ENCODE data around the gene AGPAT4. TPM values are rescaled to one million over a fixed set of nuclear protein-coding genes. Genes with fewer than 3 reads are reported as not detected.

Gene AGPAT4
- total RNA-seq, 2 donors from 2014 or later = 12.8 to 14.0 TPM

DNA sequence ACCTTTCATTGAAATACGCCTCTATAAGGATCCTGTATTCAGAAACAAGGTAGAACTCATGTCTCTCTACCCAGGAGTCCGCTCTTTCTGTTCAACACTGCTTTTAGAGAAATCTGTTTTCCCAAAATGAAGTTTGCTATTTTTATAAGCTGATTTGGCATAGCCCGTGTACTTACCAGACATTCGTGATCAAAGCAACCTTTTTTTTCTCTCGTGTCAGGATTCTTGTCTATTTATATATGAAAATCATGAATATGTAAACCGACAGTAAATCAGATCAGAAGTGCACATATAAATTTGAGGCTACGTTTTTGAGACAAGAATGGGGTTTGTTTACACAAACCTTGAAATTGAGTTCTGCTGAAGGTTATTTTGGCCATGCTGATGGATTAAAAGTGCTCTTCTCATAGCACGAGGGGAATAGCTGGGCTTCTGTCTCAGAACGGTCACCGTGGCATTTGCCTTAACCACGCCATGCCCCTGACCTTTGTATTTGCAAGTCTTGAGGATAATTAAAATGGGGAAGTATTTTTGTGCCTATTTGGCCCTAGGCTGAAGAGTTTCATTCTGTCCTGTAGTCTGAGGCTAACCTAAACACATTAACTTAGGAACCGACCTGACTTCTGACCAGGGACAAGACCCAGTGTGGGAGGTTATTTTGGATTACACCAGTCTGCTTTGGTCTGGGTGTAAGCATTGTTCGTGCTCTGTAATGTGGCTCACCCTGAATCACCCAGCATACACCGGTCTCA, 163.7 kb downstream of the AGPAT4 start:
- no peak for DNase-seq (ENCODE audit: low spot score)
- intact Hi-C loops (cut with DNase I) = no loop called here

DNA sequence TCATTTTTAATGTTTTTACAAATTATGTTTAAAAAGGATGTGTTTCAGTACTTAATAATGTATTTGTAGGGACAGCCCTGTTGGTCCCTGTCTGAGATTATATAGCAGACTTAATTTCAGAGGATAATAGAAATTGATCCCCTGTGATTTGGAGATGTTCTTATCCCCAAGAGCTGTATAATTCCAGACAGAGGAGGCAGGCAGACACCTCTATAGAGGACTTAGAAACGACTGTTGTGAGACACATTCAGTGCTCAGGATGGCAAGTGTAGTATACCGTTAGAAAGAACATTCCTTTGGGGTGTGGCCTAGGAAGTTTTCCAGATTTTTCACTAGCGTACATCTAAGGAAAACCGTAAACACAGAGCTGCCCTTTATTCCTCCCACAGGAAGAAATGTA, 164.5 kb downstream of the AGPAT4 start:
- intact Hi-C loops (cut with DNase I) = no loop called here
- DNase-seq (ENCODE audit: low spot score) = no peak

DNA sequence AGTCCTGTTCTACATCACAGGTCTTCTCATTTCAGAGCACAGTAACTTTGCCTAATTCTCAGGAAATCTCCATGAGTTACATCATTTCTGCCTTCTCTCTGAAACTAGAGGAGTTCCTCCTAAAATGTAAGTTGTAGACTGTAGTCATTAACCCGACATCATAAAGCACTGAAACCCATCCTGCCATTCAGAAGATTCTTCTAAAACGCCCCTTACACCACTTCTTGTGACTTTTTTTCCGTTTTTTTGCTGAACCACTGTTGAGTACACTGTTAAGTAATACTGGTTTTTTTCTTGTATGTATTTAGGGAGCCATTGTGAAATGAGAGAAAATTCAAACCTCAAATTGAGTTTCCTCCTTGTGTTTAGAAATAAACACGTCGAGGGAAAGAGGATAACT, 164.9 kb downstream of the AGPAT4 start:
- no peak for DNase-seq (ENCODE audit: low spot score)
- intact Hi-C loops (cut with DNase I) = no loop called here

DNA sequence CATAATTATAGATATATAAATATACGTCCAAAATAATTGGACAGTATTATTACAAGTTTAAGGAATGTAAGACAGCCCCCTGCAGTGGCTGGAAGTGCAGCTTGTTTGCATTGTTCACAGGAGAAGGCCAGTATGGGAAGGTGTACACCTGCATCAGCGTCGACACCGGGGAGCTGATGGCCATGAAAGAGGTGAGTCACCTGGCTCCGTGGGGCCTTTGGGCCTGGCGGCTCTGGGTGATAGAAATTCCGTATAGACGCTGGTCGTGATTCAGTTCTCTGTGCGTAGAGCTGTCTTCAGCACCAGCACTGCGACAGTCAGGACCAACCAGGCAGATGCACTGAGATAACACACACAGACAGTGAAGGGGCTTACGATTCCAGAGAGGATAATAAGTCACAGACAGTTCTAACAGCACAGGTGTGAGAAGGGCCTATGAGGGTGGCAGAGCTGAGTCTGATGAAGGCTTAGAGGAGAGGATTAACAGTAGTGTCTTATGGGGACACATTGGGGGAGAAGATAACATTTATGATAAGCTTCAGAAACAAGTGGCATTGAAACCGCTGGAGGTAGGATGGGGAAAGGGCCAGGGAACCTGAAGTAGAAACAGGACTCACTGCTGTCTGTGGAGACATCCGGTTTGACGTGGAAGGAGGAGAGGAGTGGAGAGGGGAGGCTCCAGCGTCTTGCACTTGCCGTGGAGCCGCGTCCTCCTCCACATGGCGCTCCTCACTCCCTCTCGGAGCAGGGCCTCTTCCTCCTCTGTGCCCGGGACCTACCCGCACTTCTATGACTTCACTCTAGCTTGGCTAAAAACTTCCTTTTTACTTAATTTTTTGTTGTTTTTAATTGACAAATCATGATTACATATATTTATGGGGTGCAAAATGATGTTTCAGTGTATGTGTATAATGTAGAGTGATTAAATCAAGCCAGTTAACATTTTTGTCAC, 165.8 kb downstream of the AGPAT4 start:
- intact Hi-C loops (cut with DNase I) = no loop called here
- DNase-seq (ENCODE audit: low spot score) = no peak

DNA sequence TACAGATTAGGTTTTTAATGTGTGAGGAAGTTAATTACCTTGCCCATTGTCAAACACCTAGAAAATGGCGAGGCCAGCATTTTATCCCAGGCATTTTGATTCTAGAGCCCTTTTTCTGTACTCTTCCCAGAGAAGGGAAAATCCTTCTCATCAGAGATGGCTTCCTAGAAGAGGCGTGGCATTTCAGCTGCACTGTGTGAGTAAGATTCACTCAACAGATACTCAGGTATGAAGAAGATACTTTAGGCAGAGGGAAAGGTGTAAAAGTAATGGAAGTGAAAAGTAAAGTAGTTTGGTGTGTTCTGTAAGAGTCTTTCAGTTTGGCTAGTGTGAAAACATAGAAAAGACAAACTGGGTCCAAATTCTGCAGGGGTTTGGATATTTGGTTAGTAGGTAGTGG, 168.5 kb downstream of the AGPAT4 start:
- intact Hi-C loops (cut with DNase I) = no loop called here
- no peak for DNase-seq (ENCODE audit: low spot score)

DNA sequence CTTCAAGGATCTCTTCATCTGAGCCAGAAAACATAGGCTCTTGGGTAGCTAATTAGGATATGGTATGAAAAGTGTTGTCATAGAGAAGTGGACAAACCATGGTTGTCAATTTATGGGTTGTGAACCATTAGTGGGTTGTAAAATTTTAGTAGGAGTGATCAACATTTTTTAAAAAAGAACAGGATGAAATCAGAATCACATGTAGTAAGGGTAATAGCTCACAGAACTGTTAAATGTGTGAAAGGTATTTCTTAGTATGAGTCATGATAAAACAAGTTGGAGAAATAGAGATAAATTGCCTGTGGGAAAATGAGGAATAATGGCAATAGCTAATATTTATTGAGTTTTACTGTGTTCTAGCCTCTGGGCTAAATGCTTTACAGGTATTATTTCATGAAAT, 168.9 kb downstream of the AGPAT4 start:
- intact Hi-C loops (cut with DNase I) = no loop called here
- DNase-seq (ENCODE audit: low spot score) = no peak

DNA sequence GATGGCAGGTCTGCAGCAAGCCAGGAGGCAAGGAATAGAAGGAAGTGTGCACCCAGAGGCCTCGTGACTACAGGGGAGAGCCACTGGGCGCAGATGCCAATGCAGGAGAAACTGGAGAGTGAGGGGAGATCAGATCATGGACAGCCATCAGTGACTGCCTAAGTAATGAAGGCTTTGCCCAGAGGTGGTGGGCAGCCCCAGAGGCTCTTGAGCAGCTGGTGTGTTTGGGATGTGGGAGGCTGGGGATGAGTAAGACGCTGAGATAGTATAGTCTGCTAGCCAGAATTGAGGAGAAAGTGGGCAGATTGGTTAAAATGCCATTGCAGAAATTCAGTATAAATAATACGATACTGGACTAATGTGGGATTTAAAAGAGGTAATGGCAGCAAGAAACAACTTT, 170.4 kb downstream of the AGPAT4 start:
- intact Hi-C loops (cut with DNase I) = no loop called here
- no peak for DNase-seq (ENCODE audit: low spot score)

DNA sequence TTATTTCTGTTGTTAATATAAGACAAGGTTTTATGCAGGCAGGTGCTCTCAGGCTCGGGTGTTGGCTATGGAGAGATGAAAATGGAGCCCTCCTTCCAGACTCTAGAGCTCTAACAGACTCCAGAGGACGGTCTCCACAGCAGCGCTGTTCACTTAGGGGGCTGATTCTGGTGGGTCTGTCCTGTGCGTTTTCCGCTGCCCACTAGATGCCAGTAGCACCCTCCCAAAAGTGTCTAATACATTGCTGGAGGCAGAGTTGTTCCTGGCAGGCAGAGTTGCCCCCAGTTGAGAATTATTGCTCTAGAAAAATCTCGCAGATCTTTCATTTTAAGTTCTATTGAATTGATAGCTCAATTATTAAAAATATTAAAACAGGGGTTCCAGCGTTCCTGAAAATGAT, 172.3 kb downstream of the AGPAT4 start:
- intact Hi-C loops (cut with DNase I) = no loop called here
- DNase-seq (ENCODE audit: low spot score) = no peak

DNA sequence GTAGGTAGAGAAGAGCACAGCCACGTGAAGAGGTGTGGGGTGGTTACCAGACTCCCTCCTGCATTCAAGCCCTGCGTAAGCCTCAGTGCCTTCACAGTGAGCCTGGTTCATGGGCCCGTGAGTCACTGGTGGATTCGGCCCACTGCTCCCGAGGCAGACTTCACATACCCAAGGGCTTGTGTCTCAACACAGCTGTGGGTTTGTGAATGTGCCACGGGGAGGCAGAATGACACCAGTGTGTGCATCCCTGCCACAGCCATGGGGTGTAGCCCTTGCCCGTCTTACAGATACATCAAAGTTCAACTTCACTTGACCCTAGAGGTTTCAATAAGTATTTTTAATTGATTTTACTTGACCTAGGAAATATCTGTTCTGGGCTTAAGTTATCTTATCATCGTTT, 173.8 kb downstream of the AGPAT4 start:
- DNase-seq (ENCODE audit: low spot score) = no peak
- intact Hi-C loops (cut with DNase I) = no loop called here

DNA sequence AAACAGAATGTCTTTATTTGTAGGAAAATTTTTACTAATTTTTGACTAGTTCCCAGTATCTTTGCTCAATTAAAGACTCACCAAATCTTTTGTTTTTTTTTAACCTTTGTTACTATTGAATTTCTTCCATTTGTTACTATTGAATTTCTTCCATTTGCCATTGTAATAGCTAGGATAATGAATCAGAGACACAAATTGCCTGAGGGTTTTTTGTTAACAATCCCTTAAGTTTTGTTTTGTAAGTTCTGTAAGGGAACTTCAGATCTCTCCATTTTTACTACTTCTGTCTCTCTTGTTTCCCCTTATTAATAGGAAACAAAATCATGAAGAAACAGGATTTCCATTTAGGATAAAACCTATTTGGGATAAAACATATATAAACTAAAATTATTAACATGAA, 177.9 kb downstream of the AGPAT4 start:
- intact Hi-C loops (cut with DNase I) = no loop called here
- DNase-seq (ENCODE audit: low spot score) = no peak

DNA sequence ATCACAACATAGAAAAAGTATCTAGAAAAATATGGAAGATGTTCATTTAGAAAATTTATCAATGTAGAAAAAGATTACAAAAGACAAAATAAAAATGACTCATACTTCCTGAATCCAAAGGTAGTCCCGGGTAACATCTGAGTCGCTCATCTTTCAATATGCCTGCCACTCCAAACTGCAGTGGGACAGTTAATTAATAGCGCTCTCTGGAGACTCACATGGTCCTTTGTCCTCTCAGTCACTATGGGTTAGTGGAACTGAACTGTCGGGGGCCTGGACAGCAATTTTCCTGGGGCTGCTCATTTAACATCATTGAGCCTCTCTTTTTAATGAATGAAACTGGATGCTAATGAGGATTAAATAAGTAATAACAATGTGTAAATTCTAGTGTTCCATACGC, 178.9 kb downstream of the AGPAT4 start:
- intact Hi-C loops (cut with DNase I) = no loop called here
- no peak for DNase-seq (ENCODE audit: low spot score)

DNA sequence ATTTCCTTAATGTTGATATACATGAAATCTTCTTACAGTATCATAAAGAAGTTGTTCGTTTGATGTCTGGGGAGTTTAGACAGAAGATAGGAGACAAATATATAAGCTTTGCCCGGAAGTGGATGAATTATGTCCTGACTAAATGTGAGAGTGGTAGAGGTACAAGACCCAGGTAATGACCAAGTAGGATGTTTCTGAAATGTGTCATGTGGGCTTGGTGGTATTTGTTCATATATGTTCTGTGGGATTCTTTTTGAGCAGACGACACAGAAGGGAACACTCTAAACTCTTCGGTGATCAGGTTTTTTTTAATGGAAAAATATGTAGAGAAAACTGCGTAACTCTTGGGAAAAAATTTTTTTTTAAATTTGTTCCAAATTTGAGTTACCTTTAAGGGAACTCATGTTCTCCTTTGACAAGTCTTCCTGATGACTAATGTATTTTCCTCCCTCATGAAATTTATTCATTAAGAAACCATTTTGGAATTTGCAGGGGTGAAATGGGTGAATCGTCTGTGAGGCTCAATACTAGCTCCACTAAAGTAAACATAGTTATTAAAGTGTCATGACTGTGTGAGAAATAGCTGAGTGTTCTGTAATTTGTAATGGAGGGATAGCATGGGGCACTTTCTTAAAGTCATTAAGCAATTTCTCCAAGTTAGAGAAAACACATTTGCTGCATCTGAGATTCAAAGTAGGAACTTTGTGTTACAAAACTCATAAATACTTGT, 181.7 kb downstream of the AGPAT4 start:
- intact Hi-C loops (cut with DNase I) = no loop called here
- no peak for DNase-seq (ENCODE audit: low spot score)

DNA sequence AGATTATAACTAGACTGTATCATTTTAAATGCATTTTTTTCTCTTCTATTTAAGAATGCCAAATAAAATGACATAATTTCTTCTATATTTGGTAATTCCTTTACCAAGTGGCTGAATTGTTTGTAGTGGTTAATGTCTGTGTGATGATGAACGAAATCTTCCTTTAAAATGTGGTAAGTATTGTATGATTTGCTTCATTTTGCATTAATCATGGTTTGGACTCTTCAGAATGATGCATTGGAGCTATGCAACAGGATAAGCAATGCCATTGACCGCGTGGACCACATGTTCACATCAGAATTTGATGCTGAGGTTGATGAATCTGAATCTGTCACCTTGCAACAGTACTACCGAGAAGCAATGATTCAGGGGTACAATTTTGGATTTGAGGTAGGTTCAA, 182.7 kb downstream of the AGPAT4 start:
- intact Hi-C loops (cut with DNase I) = no loop called here
- no peak for DNase-seq (ENCODE audit: low spot score)

DNA sequence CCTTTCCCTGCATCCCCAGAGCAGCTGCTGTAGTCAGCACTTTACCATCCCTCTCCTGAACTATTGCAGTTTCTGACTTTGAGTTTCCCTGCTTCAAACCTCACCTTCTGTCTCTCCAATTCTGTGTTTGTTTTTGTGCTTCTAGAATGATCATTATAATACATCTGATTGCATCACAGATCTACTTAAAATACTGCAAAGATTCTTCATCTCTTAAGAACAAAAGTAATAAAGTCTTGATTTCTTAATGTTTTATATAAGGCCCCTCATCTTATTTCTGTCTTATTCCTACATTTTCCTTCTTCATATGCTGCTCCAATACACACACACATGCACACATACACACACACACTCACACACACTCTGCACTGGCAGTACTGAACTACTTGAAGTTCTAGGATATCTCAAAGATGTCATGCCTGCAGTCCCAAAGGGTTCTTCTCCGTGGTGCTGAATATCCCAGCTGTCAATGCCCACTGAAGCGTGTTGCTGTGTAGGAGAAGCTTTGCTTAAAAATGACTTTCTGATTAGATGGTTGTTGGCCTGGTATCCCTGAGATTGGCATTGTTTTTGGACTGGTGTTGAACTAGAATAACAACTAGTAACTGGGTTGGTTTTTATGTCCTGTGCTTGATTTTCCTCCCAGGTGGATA, 185.1 kb downstream of the AGPAT4 start:
- no peak for DNase-seq (ENCODE audit: low spot score)
- intact Hi-C loops (cut with DNase I) = no loop called here

DNA sequence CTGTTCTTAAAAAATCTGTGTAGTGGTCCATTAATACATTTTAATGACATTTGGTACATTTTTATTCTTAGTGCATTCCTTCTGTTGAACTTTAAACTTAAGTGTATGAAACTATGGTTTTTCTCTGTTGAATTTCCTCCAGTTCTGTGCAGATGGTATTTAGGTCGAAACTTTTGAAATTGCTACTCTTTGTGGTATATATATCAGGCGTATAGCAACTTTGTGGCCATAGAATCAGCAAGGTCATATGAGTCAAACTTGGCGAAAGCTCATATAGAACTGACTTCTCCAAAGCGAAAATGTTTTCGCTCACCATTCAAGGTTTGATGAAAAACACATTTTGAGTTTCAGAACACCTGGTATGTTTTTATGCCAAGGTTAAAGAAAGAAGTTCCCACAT, 188.6 kb downstream of the AGPAT4 start:
- DNase-seq (ENCODE audit: low spot score) = no peak
- intact Hi-C loops (cut with DNase I) = no loop called here

DNA sequence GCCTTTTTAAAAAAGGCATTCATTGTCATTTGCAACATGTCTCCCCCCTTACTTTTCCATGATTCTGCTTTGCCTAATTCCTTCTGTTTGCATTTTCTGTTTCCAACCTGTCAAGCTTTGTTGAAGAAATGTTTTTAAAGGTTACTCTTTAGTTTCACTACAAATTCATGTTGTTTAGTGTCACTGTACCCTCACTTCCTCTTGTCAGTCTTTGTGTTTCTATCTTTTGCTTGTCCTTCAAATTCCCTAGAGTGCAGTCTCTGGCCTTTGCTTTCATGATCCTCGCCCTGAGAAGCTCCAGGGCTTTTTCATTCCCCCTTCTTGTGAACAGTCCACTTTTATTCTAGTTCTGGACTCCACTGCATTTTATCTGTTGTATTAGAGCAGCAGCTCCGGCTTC, 191.6 kb downstream of the AGPAT4 start:
- intact Hi-C loops (cut with DNase I) = no loop called here
- no peak for DNase-seq (ENCODE audit: low spot score)

DNA sequence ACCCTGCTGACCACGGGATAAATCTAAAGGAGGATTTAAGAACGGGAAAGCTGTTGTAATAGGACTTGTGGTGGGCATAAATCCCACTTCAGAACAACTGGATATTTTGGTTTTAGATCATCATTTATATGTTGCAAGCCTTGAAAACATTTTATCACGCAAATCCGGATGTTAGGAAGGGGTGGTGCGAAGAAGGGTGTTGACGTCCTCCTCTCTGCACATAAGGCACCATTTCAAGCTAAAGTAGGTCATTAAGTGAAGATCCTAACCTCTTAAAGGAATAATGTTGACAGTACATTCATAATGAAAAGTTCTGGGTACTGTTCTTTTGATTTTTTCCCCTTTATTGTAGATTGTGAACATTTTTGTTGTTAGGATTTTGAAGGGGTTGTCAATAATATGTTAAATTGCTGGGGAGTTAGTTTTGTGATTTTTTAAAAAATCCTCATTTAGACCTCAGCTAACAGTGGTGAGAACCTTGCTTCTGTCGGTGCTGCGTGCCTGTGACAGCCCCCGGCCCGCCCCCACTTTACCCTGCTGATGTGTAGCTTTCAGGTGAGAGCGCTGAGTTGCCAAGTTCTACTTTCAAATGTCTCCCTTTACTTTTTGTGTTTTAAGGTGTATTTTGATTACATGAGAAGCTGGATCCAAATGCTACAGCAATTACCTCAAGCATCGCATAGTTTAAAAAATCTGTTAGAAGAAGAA, 193.4 kb downstream of the AGPAT4 start:
- intact Hi-C loops (cut with DNase I) = no loop called here
- no peak for DNase-seq (ENCODE audit: low spot score)
